Measurements from ENCODE around the gene GCKR. TPM values are rescaled to one million over a fixed set of nuclear protein-coding genes. Genes with fewer than 3 reads are reported as not detected.
A peak's percentile ranks its signal among the peaks of the same experiment; 100 is the strongest.
"Not testable (repeated sequence)": the region's sequence is repeated elsewhere in the genome, so short reads cannot be mapped to it uniquely, and the experiment has no call there.

GCKR gene
- total RNA-seq, 1 experiment from 2014 or later, result 0.76 TPM

DNA sequence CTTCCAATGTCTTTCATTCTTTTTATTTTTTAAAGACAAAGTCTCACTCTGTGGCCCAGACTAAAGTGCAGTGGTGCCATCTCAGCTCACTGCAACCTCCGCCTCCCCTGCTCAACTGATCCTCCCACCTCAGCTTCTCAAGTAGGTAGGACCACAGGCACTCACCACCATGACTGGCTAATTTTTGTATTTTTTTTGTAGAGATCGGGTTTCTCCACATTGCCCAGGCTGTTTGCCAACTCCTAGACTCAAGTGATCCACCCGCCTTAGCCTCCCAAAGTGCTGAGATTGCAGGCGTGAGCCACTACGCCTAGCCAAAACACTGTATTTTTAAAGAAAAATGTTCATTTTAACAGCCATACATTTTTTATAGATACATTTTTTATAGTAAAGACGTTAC is 12.7 kb downstream of the GCKR start:
- DNase-seq (ENCODE audit: low spot score), result no peak

DNA sequence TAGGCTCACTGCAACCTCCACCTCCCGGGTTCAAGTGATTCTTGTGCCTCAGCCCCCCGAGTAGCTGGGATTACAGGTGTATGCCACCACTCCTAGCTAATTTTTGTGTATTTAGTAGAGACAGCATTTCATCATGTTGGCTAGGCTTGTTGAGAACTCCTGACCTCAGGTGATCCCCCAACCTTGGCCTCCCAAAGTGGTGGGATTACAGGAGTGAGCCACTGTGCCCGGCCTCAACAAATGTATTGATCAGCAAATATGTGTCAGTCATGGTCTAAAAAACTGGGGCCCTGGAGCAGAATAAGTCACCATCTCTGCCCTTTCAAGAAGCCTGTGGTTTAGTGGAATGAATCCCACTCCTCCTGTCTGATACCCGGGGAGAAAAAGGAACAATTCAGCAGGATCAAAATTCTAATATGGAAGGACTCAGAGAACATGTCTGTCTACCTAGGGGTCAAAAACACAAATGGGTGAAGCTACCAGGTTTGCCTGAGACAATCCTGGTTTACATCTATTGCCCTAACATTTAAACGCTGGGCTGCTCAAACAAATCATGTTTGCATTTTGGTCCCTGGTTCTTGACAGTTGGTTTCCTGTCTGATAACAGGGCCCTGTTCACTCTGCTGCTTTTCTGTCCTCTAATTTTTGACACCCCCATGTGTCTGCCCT is 21.6 kb downstream of the GCKR start:
- DNase-seq (ENCODE audit: low spot score), result no peak

GRCh38 chr2:27518782-27519113 is 22.1 kb downstream of the GCKR start:
- DNase-seq (ENCODE audit: low spot score), result no peak

DNA sequence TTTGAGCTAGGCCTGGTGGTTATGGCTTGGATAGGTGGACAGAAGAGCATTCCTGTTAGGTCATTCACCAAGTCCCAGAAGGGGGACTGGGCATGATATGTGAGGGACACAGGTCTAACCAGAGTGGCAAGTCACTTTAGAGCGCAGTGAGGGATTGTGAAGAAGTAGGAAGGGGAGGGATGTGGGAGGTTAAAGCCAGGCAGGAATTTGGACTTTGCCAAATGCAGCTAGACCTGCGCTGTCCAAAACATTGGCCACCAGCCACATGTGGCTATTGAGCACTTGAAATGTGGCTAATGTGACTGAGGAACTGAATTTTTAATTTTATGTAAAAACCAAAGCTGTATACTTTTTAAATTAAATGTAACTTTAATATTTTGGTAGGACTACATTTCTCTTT is 23.7 kb downstream of the GCKR start:
- DNase-seq (ENCODE audit: low spot score), result no peak

GRCh38 chr2:27522400-27522945 is 25.8 kb downstream of the GCKR start:
- peak; percentile 41 for DNase-seq (ENCODE audit: low spot score)

DNA sequence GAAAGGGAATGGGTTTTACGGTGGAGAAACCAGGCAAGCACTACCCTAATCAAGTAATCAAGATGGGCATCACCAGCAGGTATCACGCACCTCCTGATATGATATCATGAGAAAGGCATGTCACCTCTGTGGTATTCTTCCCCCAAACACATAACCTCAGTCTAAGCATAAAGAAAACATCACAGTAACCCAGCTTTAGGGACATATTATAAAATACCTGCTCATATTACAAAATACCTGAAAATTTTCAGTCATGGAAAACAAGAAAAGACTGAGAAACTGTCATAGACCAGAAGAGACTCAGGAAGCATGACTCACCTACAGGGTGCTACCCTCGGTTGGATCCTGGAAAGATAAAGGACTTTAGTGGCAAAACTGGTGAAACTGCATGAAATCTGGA is 30.5 kb downstream of the GCKR start:
- no peak for DNase-seq (ENCODE audit: low spot score)

- no peak for DNase-seq (ENCODE audit: low spot score)
These were observed 35.3 kb downstream of the GCKR start for GRCh38 chr2:27531983-27532382.

GRCh38 chr2:27537287-27537686 is 40.6 kb downstream of the GCKR start:
- DNase-seq (ENCODE audit: low spot score), result no peak

DNA sequence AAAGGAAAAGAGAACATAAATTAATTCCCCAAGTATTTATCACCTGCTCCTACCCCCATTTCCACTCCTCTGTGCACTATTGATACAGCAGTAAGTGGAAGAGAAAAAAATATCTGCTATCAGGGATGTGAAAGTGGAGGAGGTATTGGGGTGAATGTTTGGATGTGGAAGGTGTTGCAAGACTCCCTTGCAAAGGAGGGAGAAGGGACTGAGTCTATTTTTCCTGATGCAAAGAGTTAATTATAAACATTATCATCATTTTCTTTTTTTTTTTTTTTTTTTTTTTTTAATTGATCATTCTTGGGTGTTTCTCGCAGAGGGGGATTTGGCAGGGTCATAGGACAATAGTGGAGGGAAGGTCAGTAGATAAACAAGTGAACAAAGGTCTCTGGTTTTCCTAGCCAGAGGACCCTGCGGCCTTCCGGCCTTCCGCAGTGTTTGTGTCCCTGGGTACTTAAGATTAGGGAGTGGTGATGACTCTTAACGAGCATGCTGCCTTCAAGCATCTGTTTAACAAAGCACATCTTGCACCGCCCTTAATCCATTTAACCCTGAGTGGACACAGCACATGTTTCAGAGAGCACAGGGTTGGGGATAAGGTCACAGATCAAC is 42.3 kb downstream of the GCKR start:
- DNase-seq (ENCODE audit: low spot score), result not testable (repeated sequence)

- not testable (repeated sequence) for DNase-seq (ENCODE audit: low spot score)
These were observed 43.0 kb downstream of the GCKR start for GRCh38 chr2:27539649-27540048.

DNA sequence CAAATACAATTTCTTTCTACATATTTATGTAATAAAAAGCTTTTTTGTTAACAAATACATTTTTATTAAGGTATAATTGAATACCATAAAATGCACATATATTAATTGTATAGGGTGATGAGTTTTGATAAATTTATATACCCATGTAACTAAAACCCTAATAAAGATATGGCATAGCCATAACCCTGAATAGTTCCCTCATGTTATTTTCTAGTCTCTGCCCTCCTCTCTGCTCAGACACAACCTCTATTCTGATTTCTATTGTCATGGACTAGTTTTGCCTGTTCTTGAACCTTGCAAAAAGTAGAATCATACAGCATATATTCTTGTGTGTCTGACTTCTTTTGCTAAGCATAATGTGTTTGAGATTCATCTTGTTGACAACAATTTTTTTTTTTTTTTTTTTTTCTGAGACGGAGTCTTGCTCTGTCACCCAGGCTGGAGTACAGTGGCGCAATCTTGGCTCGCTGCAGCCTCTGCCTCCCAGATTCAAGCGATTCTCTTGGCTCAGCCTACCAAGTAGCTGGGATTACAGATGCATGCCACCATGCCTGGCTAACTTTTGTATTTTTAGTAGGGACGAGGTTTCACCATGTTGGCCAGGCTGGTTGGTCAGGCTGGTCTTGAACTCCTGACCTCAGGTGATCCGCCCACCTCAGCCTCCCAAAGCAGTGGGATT is 47.6 kb downstream of the GCKR start:
- no peak for DNase-seq (ENCODE audit: low spot score)

GRCh38 chr2:27545348-27546141 is 48.9 kb downstream of the GCKR start:
- no peak for DNase-seq (ENCODE audit: low spot score)

DNA sequence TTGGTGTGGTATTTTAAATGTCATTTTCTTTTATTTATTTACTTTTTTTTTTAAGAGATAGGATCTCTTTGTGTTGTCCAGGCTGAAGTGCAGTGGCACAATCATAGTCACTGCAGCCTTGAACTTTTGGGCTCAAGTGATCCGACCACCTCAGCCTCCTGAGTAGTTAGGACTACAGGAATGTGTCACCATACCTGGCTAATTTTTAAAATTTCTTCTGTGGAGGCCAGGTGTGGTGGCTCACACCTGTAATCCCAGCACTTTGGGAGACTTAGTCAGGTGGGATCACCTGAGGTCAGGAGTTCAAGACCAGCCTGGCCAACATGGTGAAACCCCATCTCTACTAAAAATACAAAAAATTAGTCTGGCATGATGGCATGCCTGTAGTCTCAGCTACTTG is 52.7 kb downstream of the GCKR start:
- no peak for DNase-seq (ENCODE audit: low spot score)

- DNase-seq (ENCODE audit: low spot score), result no peak
These were observed 54.9 kb downstream of the GCKR start for GRCh38 chr2:27551514-27551913.

GRCh38 chr2:27552941-27553340 is 56.3 kb downstream of the GCKR start:
- no peak for DNase-seq (ENCODE audit: low spot score)

DNA sequence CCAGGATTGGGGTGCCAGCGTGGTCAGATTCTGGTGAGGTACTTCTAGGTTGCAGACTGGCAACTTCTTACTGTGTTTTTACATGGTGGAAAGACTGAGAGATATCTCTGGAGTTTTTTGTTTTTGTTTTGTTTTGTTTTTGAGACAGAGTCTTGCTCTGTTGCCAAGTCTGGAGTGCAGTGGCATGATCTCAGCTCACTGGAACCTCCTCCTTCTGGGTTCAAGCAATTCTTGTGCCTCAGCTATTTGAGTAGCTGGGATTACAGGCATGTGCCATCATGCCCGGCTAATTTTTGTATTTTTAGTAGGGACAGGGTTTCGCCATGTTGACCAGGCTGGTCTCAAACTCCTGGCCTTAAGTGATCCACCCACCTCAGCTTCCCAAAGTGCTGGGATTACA is 57.8 kb downstream of the GCKR start:
- not testable (repeated sequence) for DNase-seq (ENCODE audit: low spot score)

DNA sequence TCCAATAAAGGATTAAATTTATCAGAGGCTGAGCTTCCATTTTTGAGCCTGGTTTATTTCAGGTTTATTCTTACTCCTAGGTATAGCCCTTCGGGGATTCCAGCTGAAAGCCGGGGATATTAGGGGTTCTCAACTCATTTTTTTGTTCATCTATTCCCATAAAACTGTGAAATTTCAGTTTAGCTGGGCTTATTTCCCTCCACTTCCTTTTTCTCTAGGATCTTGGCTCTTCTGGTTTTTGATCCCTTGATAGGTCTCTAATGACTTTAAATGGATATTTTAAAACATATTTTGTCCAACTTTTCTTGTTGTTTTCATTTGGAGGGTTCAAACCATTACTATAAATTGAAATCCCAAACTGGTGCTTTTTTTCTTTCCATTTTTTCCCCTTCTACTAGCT is 62.6 kb downstream of the GCKR start:
- DNase-seq (ENCODE audit: low spot score), result no peak

GRCh38 chr2:27561060-27561459 is 64.4 kb downstream of the GCKR start:
- no peak for DNase-seq (ENCODE audit: low spot score)

DNA sequence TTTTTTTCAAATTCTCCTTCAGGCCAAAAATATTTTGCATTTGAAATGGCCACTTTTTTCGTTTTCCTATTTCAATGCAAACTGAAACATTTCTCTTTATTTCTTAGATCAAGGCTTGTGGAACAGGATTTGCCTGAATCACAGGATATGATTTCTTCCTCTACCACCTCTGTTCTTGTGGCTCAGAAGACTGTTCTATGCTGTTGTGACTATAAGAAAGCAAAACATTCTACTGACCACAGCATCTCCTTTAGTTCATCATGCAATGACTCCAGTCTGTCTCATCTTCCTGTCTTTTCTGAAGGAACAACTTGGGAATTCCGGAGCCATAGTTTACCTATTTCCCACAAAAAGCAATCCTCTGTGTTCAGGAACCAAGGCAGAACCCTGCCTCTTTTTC is 70.0 kb downstream of the GCKR start:
- no peak for DNase-seq (ENCODE audit: low spot score)

- DNase-seq (ENCODE audit: low spot score), result no peak
These were observed 72.8 kb downstream of the GCKR start for GRCh38 chr2:27569398-27569797.

- DNase-seq (ENCODE audit: low spot score), result no peak
These were observed 74.6 kb downstream of the GCKR start for GRCh38 chr2:27571197-27571596.

GRCh38 chr2:27571681-27572080 is 75.0 kb downstream of the GCKR start:
- no peak for DNase-seq (ENCODE audit: low spot score)
